IMR-90 (cell line): Measurements from ENCODE around the gene GPR39. TPM values are rescaled to one million over a fixed set of nuclear protein-coding genes. Genes with fewer than 3 reads are reported as not detected.

ENCODE experiments used
- ATAC-seq: fragments of 200-7000 bp; cut with Tn5 transposase; 2 replicates; pipeline ENCODE4 v1.9.1; 2020; ENCODE audit warnings: low read depth, mild to moderate bottlenecking, moderate library complexity
- BruUV-seq: library from RNA; stranded (reverse); fragments of 400-500 nt; replicated peaks from 2 replicates; lab custom pipeline; 2021; lab: Mats Ljungman, UMichigan
- CTCF ChIA-PET: fragments of 300-600 bp; formaldehyde crosslinking; extraction: SDS; loops from one replicate; lab custom pipeline; 2021; ENCODE audit warnings: antibody characterized with exemption; lab: Yijun Ruan, JAX
- POLR2A ChIA-PET: fragments of 300-600 bp; sonication (Branson Sonifier 250); formaldehyde crosslinking; loops from one replicate; lab custom pipeline; 2022; ENCODE audit warnings: antibody characterized with exemption; ENCODE audit not compliant: unreplicated experiment; lab: Charles Lee
- DNase-seq: peaks from one replicate; pipeline ENCODE4 v3.0.0; 2013
- H2AFZ ChIP-seq: replicated peaks from 2 replicates; pipeline ENCODE3; 2013; ENCODE audit warnings: low read length, mild to moderate bottlenecking; ENCODE audit not compliant: poor library complexity
- H2AK5ac ChIP-seq: 2 replicates; pipeline ENCODE4 v1.6.1; 2013; ENCODE audit warnings: low read depth, low read length, inconsistent platforms
- H2AK9ac ChIP-seq: replicated peaks from 2 replicates; pipeline ENCODE3; 2013; ENCODE audit warnings: mild to moderate bottlenecking, low read depth, low read length, moderate library complexity; ENCODE audit not compliant: poor library complexity
- H2BK120ac ChIP-seq: 2 replicates; pipeline ENCODE4 v1.6.1; 2013; ENCODE audit warnings: low read depth, low read length, inconsistent platforms
- H2BK15ac ChIP-seq: 3 replicates; pipeline ENCODE4 v1.6.1; 2013; ENCODE audit warnings: low read depth, low read length, inconsistent platforms
- H2BK20ac ChIP-seq: 2 replicates; pipeline ENCODE4 v1.6.1; 2013; ENCODE audit warnings: low read depth, mild to moderate bottlenecking, inconsistent platforms, low read length, moderate library complexity
- H2BK5ac ChIP-seq: 2 replicates; pipeline ENCODE4 v1.6.1; 2013; ENCODE audit warnings: mild to moderate bottlenecking, low read depth, low read length, inconsistent platforms; ENCODE audit not compliant: poor library complexity, severe bottlenecking
- H3K14ac ChIP-seq: replicated peaks from 2 replicates; pipeline ENCODE4 v1.6.1; 2013; ENCODE audit warnings: low read depth, low read length, inconsistent platforms
- H3K18ac ChIP-seq: 2 replicates; pipeline ENCODE4 v1.6.1; 2013; ENCODE audit warnings: low read depth, low read length, control low read depth
- H3K23ac ChIP-seq: 2 replicates; pipeline ENCODE4 v1.6.1; 2013; ENCODE audit warnings: low read depth, low read length, inconsistent platforms
- H3K27ac ChIP-seq: 2 replicates; pipeline ENCODE4 v1.5.1; 2013; ENCODE audit warnings: mild to moderate bottlenecking, control low read depth, low read length; ENCODE audit not compliant: insufficient read depth
- H3K27me3 ChIP-seq: 2 replicates; pipeline ENCODE4 v1.6.1; 2013; ENCODE audit warnings: low read length; ENCODE audit not compliant: control insufficient read depth, insufficient read depth
- H3K36me3 ChIP-seq: 2 replicates; pipeline ENCODE4 v1.6.1; 2013; ENCODE audit warnings: low read length, mixed read lengths; ENCODE audit not compliant: control insufficient read depth, insufficient read depth
- H3K4ac ChIP-seq: 2 replicates; pipeline ENCODE4 v1.6.1; 2013; ENCODE audit warnings: low read depth, low read length, inconsistent platforms
- H3K4me1 ChIP-seq: 2 replicates; pipeline ENCODE4 v1.6.1; 2013; ENCODE audit warnings: low read length, mixed read lengths; ENCODE audit not compliant: control insufficient read depth, insufficient read depth
- H3K4me2 ChIP-seq: 2 replicates; pipeline ENCODE4 v1.6.1; 2013; ENCODE audit warnings: low read depth, mild to moderate bottlenecking, control low read depth, low read length, moderate library complexity
- H3K4me3 ChIP-seq: 2 replicates; pipeline ENCODE4 v1.5.1; 2013; ENCODE audit warnings: low read depth, mild to moderate bottlenecking, control low read depth, low read length, moderate library complexity; ENCODE audit not compliant: insufficient read depth
- H3K56ac ChIP-seq: 2 replicates; pipeline ENCODE4 v1.6.1; 2013; ENCODE audit warnings: low read length, inconsistent platforms; ENCODE audit not compliant: insufficient read depth; ENCODE audit errors: extremely low read depth
- H3K79me1 ChIP-seq, 2 experiments: 2 replicates each; pipeline ENCODE4 v1.6.1; 2013; ENCODE audit warnings: low read length in 2 of 2, inconsistent platforms in 1 of 2, low read depth in 1 of 2
- H3K9ac ChIP-seq: 2 replicates; pipeline ENCODE4 v1.6.1; 2013; ENCODE audit warnings: low read depth, low read length, control low read depth
- H3K9me1 ChIP-seq: 2 replicates; pipeline ENCODE4 v1.6.1; 2013; ENCODE audit warnings: low read length, inconsistent platforms; ENCODE audit not compliant: insufficient read depth
- H3K9me3 ChIP-seq: 2 replicates; pipeline ENCODE4 v1.6.1; 2013; ENCODE audit warnings: low read length; ENCODE audit not compliant: control insufficient read depth, insufficient read depth
- H4K20me1 ChIP-seq: 2 replicates; pipeline ENCODE4 v1.6.1; 2013; ENCODE audit warnings: low read length, inconsistent platforms; ENCODE audit not compliant: insufficient read depth
- H4K5ac ChIP-seq: 2 replicates; pipeline ENCODE4 v1.6.1; 2013; ENCODE audit warnings: mild to moderate bottlenecking, low read depth, low read length, control low read depth
- H4K8ac ChIP-seq, 2 experiments: 2 replicates each; pipeline ENCODE4 v1.6.1; 2013; ENCODE audit warnings: low read depth in 2 of 2, low read length in 2 of 2, control low read depth in 1 of 2, inconsistent platforms in 1 of 2
- H4K91ac ChIP-seq: 2 replicates; pipeline ENCODE4 v1.6.1; 2013; ENCODE audit warnings: low read depth, low read length, inconsistent platforms; ENCODE audit not compliant: insufficient read depth
- BHLHE40 ChIP-seq: fragments of 150-350 bp; IDR thresholded peaks from 2 replicates; pipeline ENCODE4 v1.6.1; 2016; ENCODE audit warnings: mild to moderate bottlenecking, low read depth, low read length
- CEBPB ChIP-seq: IDR thresholded peaks from 2 replicates; pipeline ENCODE4 v1.6.1; 2012; ENCODE audit warnings: low read depth, low read length, improper control_type of control experiment
- CTCF ChIP-seq: conservative IDR thresholded peaks from 2 replicates; pipeline ENCODE4 v1.5.1; 2012; ENCODE audit warnings: mild to moderate bottlenecking, low read depth, low read length, improper control_type of control experiment
- ELK1 ChIP-seq: fragments of 150-350 bp; IDR thresholded peaks from 2 replicates; pipeline ENCODE4 v1.6.1; 2016; ENCODE audit warnings: low read depth, mild to moderate bottlenecking, low read length, moderate library complexity, borderline replicate concordance
- FOS ChIP-seq: fragments of 150-350 bp; IDR thresholded peaks from 2 replicates; pipeline ENCODE4 v1.6.1; 2016; ENCODE audit warnings: low read depth, low read length
- MAZ ChIP-seq: IDR thresholded peaks from 2 replicates; pipeline ENCODE4 v1.6.1; 2012; ENCODE audit warnings: low read depth, mild to moderate bottlenecking, low read length, improper control_type of control experiment, moderate library complexity, borderline replicate concordance
- NFE2L2 ChIP-seq: fragments of 150-350 bp; IDR thresholded peaks from 2 replicates; pipeline ENCODE4 v1.6.1; 2016; ENCODE audit warnings: low read depth, mild to moderate bottlenecking, low read length
- POLR2A ChIP-seq: IDR thresholded peaks from 2 replicates; pipeline ENCODE4 v1.6.1; 2012; ENCODE audit warnings: mild to moderate bottlenecking, low read depth, low read length
- RAD21 ChIP-seq: IDR thresholded peaks from 2 replicates; pipeline ENCODE4 v1.6.1; 2012; ENCODE audit warnings: low read length, improper control_type of control experiment
- RCOR1 ChIP-seq: IDR thresholded peaks from 2 replicates; pipeline ENCODE4 v1.6.1; 2012; ENCODE audit warnings: mild to moderate bottlenecking, low read length, improper control_type of control experiment; ENCODE audit not compliant: insufficient replicate concordance
- RFX5 ChIP-seq: IDR thresholded peaks from 2 replicates; pipeline ENCODE4 v1.8.0; 2012; ENCODE audit warnings: low read depth, mild to moderate bottlenecking, low read length, moderate library complexity
- SMC3 ChIP-seq: fragments of 150-350 bp; IDR thresholded peaks from 2 replicates; pipeline ENCODE4 v1.6.1; 2016; ENCODE audit warnings: low read depth, mild to moderate bottlenecking, antibody characterized with exemption, low read length, moderate library complexity
- USF2 ChIP-seq: fragments of 150-350 bp; IDR thresholded peaks from 2 replicates; pipeline ENCODE4 v1.6.1; 2017; ENCODE audit warnings: mild to moderate bottlenecking, antibody characterized with exemption, low read length, low read depth
- WGBS, 2 experiments: methylation state at CpG; one replicate each; pipeline versions ENCODE4 v1.1.5 to v1.1.7; 2013; ENCODE audit warnings: missing lambda C conversion rate in 2 of 2; ENCODE audit not compliant: insufficient read length in 1 of 2; ENCODE audit errors: extremely low coverage in 2 of 2; 5-methylcytosine and 5-hydroxymethylcytosine counted together
- dilution Hi-C: fragments of 300-500 bp; cut with HindIII; formaldehyde crosslinking; loops from one replicate; pipeline ENCODE4 v1.14.3; 2018; ENCODE audit warnings: low sequenced_read_pairs; ENCODE audit not compliant: unreplicated experiment
- in situ Hi-C: fragments of 300-500 bp; cut with MboI; formaldehyde crosslinking; loops from 3 replicates; pipeline ENCODE4 v1.14.3; 2019; ENCODE audit warnings: low sequenced_read_pairs, inconsistent platforms, mixed read lengths
- intact Hi-C: fragments of 100-400 bp; cut with micrococcal nuclease; formaldehyde crosslinking; loops from 2 replicates; pipeline ENCODE4 v1.10.0; 2022
- polyA plus RNA-seq, 3 experiments: library from polyadenylated mRNA; depleted of rRNA; stranded (reverse); fragments of >200 nt; gene quantifications; 2 replicates each; pipeline ENCODE4 v1.2.3, GENCODE V29; 2012; ENCODE audit warnings: low replicate concordance in 1 of 3
- total RNA-seq: library from RNA; depleted of rRNA; stranded (reverse); fragments of >200 nt; gene quantifications from 2 replicates; pipeline ENCODE4 v1.2.3, GENCODE V29; 2012

Gene GPR39
- total and polyA plus RNA-seq, 2 of the 4 experiments (the other 2 are of a cell fraction) = 4.4 to 9.0 TPM

- H4K20me1 ChIP-seq = peaks cover 6% of the 10 kb centered on the region; the same call in 1 of the 2 replicates
- CTCF ChIA-PET = no interaction called here
Measured at GRCh38 chr2:132645722-132646539, 229.3 kb downstream of the GPR39 start.

More at GRCh38 chr2:132645722-132646539, 229.3 kb downstream of the GPR39 start:
- Histone ChIP-seq H2BK5ac (no peak overlapping the region), H2AFZ (no peak overlapping the region), H2BK20ac (no peak overlapping the region), H4K8ac (peak overlapping the region in 1 of 2 experiments; percentile 5; a peak in 1 of 4 replicates), H3K4me2 (no peak overlapping the region), H3K4me3 (no peak overlapping the region), H3K27me3 (no peaks in the 10 kb centered on the region), H2BK15ac (no peak overlapping the region), H3K14ac (no peak overlapping the region), H3K18ac (no peak overlapping the region), H3K4ac (no peak overlapping the region), H2BK120ac (no peak overlapping the region), H3K9ac (no peak overlapping the region), H4K91ac (no peak overlapping the region), H3K9me1 (peaks cover 22% of the 10 kb centered on the region), H3K56ac (no peak overlapping the region), H4K5ac (no peak overlapping the region), H3K9me3 (no peaks in the 10 kb centered on the region), H3K4me1 (0 out of 2 replicates have a peak, but pooled peaks cover 2% of the 10 kb centered on the region), H3K79me1 (peaks cover 16 to 58% of the 10 kb centered on the region in 2 experiments; a peak in 3 of 4 replicates), H2AK9ac (no peak overlapping the region), H3K23ac (no peak overlapping the region), H3K27ac (no peak overlapping the region), H3K36me3 (peaks cover 21% of the 10 kb centered on the region), H2AK5ac (no peak overlapping the region)
- dilution Hi-C loops (no loop called here), in situ Hi-C loops (no loop called here), intact Hi-C loops (loop anchor here (10.0 kb wide), 1 partner anchor 359 kb away; no protein-coding TSS in a partner anchor)
- DNase-seq (no peak), ATAC-seq (no peak)
- no TSS peak for BruUV-seq
- TF ChIP-seq MAZ (no peak), FOS (no peak), RAD21 (no peak), CEBPB (no peak), RCOR1 (no peak), NFE2L2 (no peak), ELK1 (no peak), RFX5 (no peak), SMC3 (no peak), POLR2A (no peak), CTCF (no peak), USF2 (no peak), BHLHE40 (no peak)
- POLR2A ChIA-PET = no interaction called here
- WGBS, 2 experiments = 91% methylated on average over 6 of the region's 18 CpGs; no CpG with 5 or more reads in 1 of the 2 experiments
